PFSK-1 (cell line): ENCODE measurements around the gene ZNF267.

Experiments used
- FOXP2 ChIP-seq: optimal IDR thresholded peaks from 2 replicates; pipeline ENCODE3; 2011; ENCODE audit warnings: borderline replicate concordance, control low read depth, inconsistent platforms; ENCODE audit not compliant: insufficient read depth; ENCODE audit errors: extremely low read length, extremely low read depth
- POLR2AphosphoS5 ChIP-seq: IDR thresholded peaks from 2 replicates; pipeline ENCODE4 v1.6.1; 2012; ENCODE audit warnings: low read depth, mild to moderate bottlenecking, control low read depth, low read length, moderate library complexity
- REST ChIP-seq, 2 experiments: IDR thresholded peaks; 2 replicates each; pipeline versions ENCODE4 v1.6.1 to v1.8.0; 2011 to 2012; ENCODE audit warnings: low read depth in 2 of 2, low read length in 2 of 2, control low read depth in 1 of 2, inconsistent platforms in 1 of 2, mild to moderate bottlenecking in 1 of 2, moderate library complexity in 1 of 2; ENCODE audit not compliant: insufficient read depth in 1 of 2
- SIN3A ChIP-seq: IDR thresholded peaks from 2 replicates; pipeline ENCODE4 v1.6.1; 2012; ENCODE audit warnings: mild to moderate bottlenecking, low read length, moderate library complexity, borderline replicate concordance; ENCODE audit not compliant: insufficient read depth
- TAF1 ChIP-seq: IDR thresholded peaks from 2 replicates; pipeline ENCODE4 v1.6.1; 2012; ENCODE audit warnings: low read length, control low read depth, borderline replicate concordance; ENCODE audit not compliant: insufficient read depth

- TF ChIP-seq POLR2AphosphoS5 (no peak), REST (IDR thresholded peaks at IDR 0.05; ENCODE audit: insufficient read depth in 1 of 2, low read depth in 2 of 2, low read length in 2 of 2) (no peak), TAF1 (no peak), SIN3A (no peak), FOXP2 (no peak)
Measured at GRCh38 chr16:31920373-31920772, 46.8 kb downstream of the ZNF267 start.
